G401.6 (cell line): Measurements from ENCODE around the gene DISC1.
"Not testable (repeated sequence)": the region's sequence is repeated elsewhere in the genome, so short reads cannot be mapped to it uniquely, and the experiment has no call there.

Source experiments
- FAIRE-seq: peaks from 2 replicates; lab custom pipeline; 2012; peaks lifted over from hg19 to GRCh38; lab: Jason Lieb, UNC

DISC1 gene

GRCh38 chr1:231731268-231731667 lies 104.7 kb downstream of the DISC1 start:
- FAIRE-seq, result no peak

- FAIRE-seq, result no peak
Measured at GRCh38 chr1:231733063-231733462, 106.5 kb downstream of the DISC1 start.

DNA sequence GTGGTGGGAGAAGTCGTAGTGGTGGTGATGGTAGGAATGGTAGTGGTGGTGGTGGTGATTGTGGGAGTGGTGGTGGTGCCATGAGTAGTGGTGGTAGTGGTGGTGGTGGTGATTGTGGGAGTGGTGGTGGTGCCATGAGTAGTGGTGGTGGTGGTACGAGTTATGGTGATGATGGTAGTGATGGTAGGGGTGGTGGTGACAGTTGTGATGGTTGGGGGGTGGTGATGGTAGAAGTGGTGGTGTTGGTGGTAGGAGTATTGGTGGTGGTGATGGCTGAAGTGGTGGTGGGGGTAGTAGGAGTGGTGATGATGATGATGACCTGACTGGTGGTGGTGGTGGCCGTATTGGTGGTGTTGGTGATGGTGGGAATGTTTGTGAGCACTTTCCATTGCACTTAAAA lies 107.1 kb downstream of the DISC1 start:
- FAIRE-seq, result no peak

- no peak for FAIRE-seq
Measured at GRCh38 chr1:231734417-231734816, 107.8 kb downstream of the DISC1 start.

DNA sequence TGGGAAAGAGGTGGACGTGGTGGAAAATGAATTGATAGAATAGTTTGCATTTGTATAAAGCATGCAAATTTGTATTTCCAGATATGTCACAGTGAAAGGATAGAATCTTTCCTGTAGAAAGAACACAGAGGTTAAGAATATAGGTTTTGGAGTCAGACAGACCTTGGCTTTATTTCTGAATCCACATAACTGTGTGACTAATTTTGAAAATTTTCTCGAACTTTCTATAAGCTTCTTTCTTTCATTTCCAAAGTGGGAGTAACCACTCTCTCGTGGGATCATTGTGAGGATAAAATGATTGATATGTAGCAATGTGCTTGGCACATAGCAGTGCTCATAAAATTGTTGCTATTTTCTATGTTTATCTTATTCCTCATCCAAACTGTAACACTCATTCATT lies 108.8 kb downstream of the DISC1 start:
- FAIRE-seq, result no peak

GRCh38 chr1:231735941-231736340 lies 109.4 kb downstream of the DISC1 start:
- FAIRE-seq, result no peak

DNA sequence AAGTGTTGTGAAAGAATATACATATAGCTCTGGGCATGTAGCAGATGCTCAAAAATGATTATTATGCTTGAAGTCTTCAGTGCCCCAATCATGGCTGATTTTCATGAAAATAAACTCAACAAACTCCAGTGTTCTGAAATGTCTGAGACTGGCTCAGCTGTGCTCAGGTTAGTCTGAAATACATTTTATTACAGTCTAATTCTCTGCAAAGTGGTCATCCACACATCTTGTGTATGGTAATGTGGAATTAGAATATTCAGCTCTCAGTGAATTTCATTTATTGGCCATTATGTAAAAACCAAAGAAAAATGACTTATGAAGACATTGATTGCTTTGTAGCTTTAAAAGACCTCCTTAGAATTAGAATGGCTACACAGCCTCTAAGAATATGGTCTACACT lies 109.9 kb downstream of the DISC1 start:
- no peak for FAIRE-seq

GRCh38 chr1:231738554-231738953 lies 112.0 kb downstream of the DISC1 start:
- FAIRE-seq, result no peak

DNA sequence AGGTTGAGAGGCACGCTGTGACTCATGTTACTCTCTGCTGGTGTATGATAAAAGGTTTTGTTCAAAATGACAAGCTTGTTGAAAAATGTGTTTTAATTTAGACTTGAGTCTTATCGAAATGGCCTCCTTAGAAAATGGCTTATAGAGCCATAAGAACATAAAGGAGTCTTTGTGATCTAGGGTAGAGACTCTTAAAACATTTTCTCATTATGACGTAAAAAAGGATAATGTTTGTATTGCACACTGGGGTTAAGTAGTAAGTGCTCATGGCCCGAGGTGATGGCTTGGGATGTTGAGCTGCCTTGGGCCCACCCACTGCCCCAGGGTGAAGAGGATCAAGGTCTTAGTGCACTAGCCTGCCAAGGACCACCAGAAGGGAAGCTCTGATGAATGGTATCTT lies 117.4 kb downstream of the DISC1 start:
- no peak for FAIRE-seq

DNA sequence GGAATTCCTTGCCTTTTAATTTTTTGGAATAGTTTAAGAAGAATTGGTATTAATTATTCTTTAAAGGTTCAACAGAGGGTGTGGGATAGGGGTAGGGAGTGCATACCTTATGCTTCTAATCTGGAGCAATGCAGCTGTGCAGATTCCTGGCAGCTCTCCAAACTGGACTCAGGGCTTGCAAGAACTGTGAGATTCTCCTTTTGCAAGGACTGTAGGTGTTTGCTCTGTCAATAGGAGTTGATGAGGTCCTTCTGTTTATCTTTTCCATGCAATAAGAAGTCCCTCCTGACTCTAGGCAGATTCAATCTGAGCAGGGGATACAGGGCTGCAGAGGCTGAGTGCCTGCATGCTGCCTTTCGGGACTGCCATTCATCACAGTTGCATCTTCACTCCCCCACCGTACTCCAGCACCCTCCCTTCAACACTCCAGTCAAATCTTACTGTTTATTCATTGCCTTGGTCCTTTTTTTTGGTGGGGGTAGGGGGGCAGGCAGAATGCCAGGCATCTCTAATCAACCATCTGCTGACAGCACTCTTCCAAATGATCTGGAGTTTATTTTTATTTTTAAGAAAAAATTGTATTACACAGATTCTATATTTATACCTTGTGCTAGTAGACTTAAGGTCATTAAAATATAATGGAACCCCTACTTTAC lies 122.3 kb downstream of the DISC1 start:
- no peak for FAIRE-seq

DNA sequence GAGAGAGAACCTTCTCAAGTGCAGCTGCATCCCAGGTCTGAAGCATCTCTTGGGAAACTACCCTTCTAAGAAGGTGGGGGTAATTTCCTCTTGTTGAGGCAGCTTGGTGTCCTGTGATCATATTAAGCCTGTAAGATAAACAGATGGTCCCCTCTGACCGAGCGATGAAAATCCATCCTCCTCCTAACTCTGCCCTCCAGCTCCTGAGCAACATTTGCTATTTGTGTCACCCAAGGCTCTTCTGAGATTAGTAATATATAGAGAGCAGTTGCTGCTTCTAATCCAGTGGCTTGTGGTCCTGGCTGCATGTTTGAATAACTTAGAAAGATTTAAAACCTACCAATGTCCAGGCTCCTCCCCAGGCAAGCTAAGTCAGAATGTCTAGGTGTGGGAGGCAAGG lies 123.7 kb downstream of the DISC1 start:
- no peak for FAIRE-seq

DNA sequence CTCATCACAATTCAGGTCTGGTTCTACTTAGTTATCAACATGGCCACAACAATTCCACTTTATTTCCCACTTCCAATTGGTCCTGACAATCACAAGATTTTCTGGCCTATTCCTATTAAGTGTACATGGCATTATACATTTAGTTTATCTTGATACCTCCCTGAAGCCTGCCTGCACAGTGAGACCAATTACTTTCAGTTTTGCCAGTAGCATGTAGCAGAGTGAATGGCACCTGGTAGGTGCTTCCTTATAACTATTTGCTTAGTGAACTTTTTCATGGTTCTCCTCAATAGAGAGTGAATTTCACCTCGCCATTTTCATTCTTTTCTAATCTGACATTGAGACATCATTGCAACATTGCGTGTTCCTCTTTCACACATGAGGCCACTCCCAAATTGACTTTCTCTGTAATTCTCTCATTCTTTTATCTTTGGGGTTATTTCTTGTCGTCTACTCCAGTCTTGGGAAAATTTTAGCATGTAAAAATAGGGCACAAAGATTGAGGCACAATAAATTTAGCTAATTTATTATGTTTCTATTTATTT lies 124.3 kb downstream of the DISC1 start:
- no peak for FAIRE-seq

- no peak for FAIRE-seq
Measured at GRCh38 chr1:231751415-231751814, 124.8 kb downstream of the DISC1 start.

- FAIRE-seq, result no peak
Measured at GRCh38 chr1:231753313-231753712, 126.7 kb downstream of the DISC1 start.

DNA sequence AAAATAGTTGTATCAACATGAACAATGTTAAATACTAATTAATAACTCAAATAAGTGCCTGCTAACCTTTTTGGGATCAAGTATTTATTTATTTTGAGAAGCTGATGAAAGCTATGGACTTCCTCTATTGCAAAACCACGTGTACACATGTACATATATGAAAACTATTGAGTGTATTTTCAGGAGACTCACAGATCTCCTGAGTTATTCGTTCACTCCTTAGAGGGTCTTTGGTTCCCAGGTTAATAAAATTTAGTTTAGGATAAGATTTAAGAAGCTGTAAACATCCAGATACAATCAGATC lies 130.5 kb downstream of the DISC1 start:
- no peak for FAIRE-seq

DNA sequence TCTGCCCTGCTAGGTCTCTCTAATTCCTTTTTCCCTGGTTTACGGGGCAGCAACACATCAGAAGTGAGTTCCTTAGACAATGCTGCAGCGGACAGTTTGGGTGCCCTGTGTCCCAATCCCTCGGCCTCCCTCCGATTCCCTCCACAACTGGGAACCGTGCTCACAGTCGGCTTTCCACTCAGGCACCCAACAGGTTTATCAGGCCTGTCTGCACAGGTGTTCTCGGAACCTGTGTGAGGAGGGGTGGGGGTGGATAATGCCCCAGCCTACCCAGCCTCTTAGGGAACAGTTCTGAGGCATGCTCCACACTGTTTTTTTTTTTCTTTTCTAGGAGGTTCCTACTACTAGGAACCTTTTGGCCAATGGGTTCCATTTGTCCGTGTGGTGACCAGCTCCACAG lies 131.2 kb downstream of the DISC1 start:
- FAIRE-seq, result no peak

- FAIRE-seq, result no peak
Measured at GRCh38 chr1:231761252-231761651, 134.7 kb downstream of the DISC1 start.

GRCh38 chr1:231761747-231762541 lies 135.4 kb downstream of the DISC1 start:
- no peak for FAIRE-seq

DNA sequence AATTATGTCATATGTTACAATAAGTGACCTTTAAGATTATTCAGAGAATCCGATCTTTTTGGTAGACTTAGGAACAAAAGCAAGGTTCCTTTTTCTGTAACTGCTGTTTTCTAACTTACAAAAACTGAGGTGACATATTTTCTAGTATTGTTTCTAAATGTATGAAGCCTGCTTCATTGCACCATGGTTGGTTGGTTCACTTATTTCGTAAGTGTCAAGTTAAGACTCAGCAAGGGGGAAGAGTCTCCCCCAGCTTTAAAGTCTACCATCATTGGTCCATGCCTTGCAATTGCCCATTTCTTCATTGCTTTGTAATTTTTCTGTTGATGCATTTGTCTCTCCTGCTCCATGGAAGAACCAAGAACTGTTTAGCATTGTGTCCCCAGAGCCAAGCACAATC lies 136.9 kb downstream of the DISC1 start:
- FAIRE-seq, result no peak

DNA sequence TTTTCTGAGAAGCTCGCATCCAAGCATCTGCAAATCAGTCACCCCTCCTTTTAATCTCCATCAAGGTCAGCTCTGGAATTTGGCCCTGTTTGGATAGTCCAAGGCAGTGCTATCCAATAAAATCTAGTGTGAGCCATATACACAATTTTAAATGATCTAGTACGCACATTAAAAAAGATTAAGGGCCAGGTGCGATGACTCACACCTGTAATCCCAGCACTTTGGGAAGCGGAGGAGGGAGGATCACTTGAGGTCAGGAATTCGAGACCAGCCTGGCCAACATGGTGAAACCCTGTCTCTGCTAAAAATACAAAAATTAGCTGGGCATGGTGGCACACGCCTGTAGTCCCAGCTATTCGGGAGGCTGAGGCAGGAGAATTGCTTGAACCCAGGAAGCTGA lies 139.2 kb downstream of the DISC1 start:
- FAIRE-seq, result not testable (repeated sequence)

DNA sequence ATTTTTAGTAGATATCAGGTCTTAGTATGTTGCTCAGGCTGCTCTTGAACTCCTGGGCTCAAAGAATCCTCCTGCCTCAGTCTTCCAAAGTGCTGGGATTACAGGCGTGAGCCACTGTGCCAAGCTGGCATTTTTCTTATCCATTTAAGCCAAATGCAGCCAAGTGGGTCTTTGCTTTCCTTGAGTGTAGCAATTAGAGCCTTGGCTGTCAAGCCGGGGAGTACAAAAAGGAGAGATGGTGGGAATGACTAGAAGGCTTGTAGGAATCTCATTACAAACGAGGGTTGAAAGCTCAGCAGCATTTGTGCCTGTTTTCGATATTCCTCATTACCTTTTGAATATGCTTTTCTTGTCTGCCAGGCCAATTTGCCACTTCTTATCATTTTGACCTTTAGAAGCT lies 140.9 kb downstream of the DISC1 start:
- no peak for FAIRE-seq

GRCh38 chr1:231768416-231768815 lies 141.8 kb downstream of the DISC1 start:
- FAIRE-seq, result no peak

DNA sequence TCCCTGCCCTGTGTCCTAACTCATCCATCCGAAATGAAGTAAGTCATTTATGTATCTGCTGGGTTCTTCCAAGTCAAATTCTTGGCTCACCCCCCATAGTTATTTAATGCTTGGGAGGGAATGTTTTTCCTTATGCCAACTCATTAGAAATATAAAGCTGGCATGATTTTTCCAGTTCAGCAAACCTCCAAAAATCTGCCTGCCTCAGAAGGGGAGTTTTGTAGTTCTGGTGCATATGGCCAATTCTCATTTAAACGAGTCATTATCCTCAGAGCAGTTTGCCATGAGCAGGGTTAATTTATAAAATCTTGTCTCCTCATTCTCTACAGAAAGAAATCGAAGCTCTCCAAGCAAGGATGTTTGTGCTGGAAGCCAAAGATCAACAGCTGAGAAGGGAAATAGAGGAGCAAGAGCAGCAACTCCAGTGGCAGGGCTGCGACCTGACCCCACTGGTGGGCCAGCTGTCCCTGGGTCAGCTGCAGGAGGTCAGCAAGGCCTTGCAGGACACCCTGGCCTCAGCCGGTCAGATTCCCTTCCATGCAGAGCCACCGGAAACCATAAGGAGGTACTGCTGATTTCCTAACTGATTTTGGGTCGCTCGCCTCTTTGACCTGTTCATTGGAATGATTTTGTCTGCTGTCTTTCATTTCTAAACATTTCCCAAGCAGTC lies 144.1 kb downstream of the DISC1 start:
- no peak for FAIRE-seq
